AG04450 (cell line): ENCODE measurements around the gene SLC19A1. TPM values are rescaled to one million over a fixed set of nuclear protein-coding genes. Genes with fewer than 3 reads are reported as not detected.

Experiments
- CTCF ChIA-PET: fragments of 300-600, 350-600 bp; formaldehyde crosslinking; extraction: SDS; loops from one replicate; lab custom pipeline; 2022; ENCODE audit warnings: antibody characterized with exemption, inconsistent platforms; lab: Charles Lee
- POLR2A ChIA-PET: fragments of 350-600 bp; formaldehyde crosslinking; extraction: SDS; loops from one replicate; lab custom pipeline; 2021; ENCODE audit warnings: antibody characterized with exemption, inconsistent platforms; lab: Yijun Ruan, JAX
- DNase-seq: peaks from one replicate; pipeline ENCODE4 v3.0.0-alpha.2; 2011; ENCODE audit warnings: low read depth, low spot score
- H3K27ac ChIP-seq: one replicate; pipeline ENCODE4 v1.5.1; 2012; ENCODE audit warnings: low read depth, low read length, control low read depth
- H3K27me3 ChIP-seq: one replicate; pipeline ENCODE4 v1.6.0; 2012; ENCODE audit warnings: low read length; ENCODE audit not compliant: control insufficient read depth, insufficient read depth
- H3K4me3 ChIP-seq: 2 replicates; pipeline ENCODE4 v1.5.1; 2011; ENCODE audit warnings: mild to moderate bottlenecking, low read depth, low read length, control low read depth
- H3K9me3 ChIP-seq: 2 replicates; pipeline ENCODE4 v1.5.1; 2012; ENCODE audit warnings: low read length; ENCODE audit not compliant: control insufficient read depth, insufficient read depth
- polyA plus RNA-seq: library from polyadenylated mRNA; depleted of rRNA; stranded (reverse); fragments of >200 nt; gene quantifications from 2 replicates; pipeline ENCODE4 v1.2.3, GENCODE V29; 2011
- TF ChIP-seq, protein P1 (sequence below): IDR thresholded peaks from 2 replicates; pipeline ENCODE4 v1.5.1; 2011; ENCODE audit warnings: low read depth, low read length, control low read depth, inconsistent platforms

The SLC19A1 gene
- polyA plus RNA-seq, 1 experiment: 4.4 TPM

- ChIA-PET POLR2A (no interaction called here), CTCF (no interaction called here)
- DNase-seq: no peak
- TF ChIP-seq, protein P1, sequence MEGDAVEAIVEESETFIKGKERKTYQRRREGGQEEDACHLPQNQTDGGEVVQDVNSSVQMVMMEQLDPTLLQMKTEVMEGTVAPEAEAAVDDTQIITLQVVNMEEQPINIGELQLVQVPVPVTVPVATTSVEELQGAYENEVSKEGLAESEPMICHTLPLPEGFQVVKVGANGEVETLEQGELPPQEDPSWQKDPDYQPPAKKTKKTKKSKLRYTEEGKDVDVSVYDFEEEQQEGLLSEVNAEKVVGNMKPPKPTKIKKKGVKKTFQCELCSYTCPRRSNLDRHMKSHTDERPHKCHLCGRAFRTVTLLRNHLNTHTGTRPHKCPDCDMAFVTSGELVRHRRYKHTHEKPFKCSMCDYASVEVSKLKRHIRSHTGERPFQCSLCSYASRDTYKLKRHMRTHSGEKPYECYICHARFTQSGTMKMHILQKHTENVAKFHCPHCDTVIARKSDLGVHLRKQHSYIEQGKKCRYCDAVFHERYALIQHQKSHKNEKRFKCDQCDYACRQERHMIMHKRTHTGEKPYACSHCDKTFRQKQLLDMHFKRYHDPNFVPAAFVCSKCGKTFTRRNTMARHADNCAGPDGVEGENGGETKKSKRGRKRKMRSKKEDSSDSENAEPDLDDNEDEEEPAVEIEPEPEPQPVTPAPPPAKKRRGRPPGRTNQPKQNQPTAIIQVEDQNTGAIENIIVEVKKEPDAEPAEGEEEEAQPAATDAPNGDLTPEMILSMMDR: no peak
- Histone ChIP-seq H3K27me3 (no peaks in the 10 kb centered on the region), H3K9me3 (peaks cover 13% of the 10 kb centered on the region), H3K4me3 (no peak overlapping the region), H3K27ac (no peak overlapping the region)
These were observed 80.4 kb downstream of the SLC19A1 start for GRCh38 chr21:45461806-45462341.

- Histone ChIP-seq H3K4me3 (no peak overlapping the region), H3K27ac (peak overlapping the region; percentile 91), H3K27me3 (no peaks in the 10 kb centered on the region), H3K9me3 (peaks cover 13% of the 10 kb centered on the region)
- DNase-seq: no peak
- POLR2A ChIA-PET: interaction anchor here (1.5 to 2.5 kb wide), 2 partner anchors 9 to 11 kb away, joined by 4 to 13 read pairs; no protein-coding TSS in a partner anchor
- TF ChIP-seq, protein P1: no peak
- CTCF ChIA-PET: no interaction called here
These were observed 80.9 kb downstream of the SLC19A1 start for GRCh38 chr21:45461369-45461750.

GRCh38 chr21:45460611-45461368 is 81.5 kb downstream of the SLC19A1 start:
- peak overlapping the region; percentile 91 for H3K27ac ChIP-seq
- no peaks in the 10 kb centered on the region for H3K27me3 ChIP-seq
- CTCF ChIA-PET: no interaction called here
- peak; percentile 61 for DNase-seq
- POLR2A ChIA-PET: interaction anchor here (1.5 to 2.5 kb wide), 2 partner anchors 10 to 11 kb away, joined by 4 to 13 read pairs; no protein-coding TSS in a partner anchor
- H3K4me3 ChIP-seq: no peak overlapping the region
- peaks cover 13% of the 10 kb centered on the region for H3K9me3 ChIP-seq
- TF ChIP-seq, protein P1: no peak

DNA sequence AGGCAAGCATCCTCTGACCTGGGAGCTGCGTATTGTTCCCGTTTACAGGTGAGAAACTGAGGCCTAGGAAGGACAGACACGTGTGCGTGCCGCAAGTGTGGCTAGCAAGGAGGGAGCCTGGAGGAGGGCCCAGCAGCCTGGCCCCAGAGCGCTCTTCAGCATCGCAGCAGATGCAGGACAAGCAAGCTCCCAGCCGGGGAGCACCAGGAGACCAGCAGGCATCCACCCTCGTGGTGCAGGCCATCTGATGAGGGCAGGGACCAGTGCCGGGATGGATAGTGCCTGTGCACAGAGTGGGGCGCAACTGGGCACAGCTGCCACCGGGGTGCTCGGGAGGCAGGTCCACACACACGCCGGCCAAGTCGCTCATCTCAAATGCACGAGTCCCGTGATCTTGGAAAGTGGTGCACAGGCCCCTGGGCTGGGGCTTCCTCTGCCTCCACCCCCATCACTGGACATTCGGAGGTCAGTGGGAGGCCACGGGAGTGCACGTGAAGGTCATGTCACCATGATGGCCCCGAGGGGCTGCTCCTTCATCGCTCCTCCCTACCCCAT is 82.2 kb downstream of the SLC19A1 start:
- ChIA-PET POLR2A (interaction anchor here (1.5 to 2.5 kb wide), 2 partner anchors 10 kb away, joined by 4 to 13 read pairs; no protein-coding TSS in a partner anchor), CTCF (no interaction called here)
- Histone ChIP-seq H3K9me3 (peaks cover 13% of the 10 kb centered on the region), H3K27ac (peak overlapping the region; percentile 91), H3K27me3 (no peaks in the 10 kb centered on the region), H3K4me3 (no peak overlapping the region)
- TF ChIP-seq, protein P1: no peak
- DNase-seq: no peak
